HuH-7 (cell line): Measurements from ENCODE around the gene NADK.
"Not testable (repeated sequence)": the region's sequence is repeated elsewhere in the genome, so short reads cannot be mapped to it uniquely, and the experiment has no call there.

Source experiments
- DNase-seq: peaks from one replicate; pipeline ENCODE4 v3.0.0; 2011; ENCODE audit warnings: low spot score

Gene NADK

DNA sequence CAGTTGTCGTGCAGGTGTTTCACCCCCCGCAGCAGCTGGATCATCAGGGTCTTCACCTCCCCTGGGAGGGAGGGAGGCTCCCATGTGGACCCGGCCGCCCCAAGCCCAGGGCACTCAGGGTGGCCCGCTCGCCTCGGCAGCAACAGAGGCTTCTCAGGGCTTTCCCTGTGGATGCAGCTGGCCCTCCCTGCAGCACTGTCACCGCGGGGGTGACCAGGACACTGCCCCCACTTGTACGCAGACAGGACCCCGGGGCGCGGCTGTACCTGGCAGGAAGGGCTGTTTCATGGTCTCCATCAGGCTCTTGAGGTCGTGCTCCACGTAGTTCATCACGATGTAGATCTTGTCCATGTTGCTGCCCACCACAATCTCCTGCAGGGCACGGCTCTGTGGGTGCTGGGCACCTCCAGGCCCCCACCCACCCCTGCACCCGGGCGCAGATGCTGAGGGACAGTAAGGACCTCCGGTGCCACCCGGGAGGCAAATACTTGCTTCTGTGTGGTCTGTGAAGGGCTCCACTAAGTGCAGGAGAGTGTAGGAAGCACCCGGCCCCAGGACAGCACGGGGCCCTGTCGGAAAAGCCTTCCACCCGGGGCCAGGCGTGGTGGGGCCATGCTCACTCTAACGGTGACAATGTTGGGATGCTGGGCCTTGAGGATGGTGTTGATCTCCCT, 73.8 kb downstream of the NADK start:
- not testable (repeated sequence) for DNase-seq

DNA sequence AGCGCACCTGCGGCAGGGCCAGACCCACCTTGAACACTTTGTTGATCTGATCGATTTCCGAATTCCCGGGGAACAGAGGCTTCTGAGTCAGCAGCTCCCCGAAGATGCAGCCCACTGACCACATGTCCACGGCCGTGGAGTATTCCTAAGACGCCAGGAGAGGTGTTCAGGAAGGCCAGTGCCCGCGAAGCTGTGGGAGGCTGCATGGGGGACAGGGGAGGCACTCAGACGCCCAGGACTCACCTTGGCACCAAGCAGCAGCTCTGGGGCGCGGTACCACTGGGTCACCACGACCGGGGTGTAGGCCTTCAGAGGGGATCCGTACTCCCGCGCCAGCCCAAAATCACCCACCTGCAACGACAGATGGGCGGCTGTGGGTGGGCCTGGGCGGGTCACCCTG, 74.5 kb downstream of the NADK start:
- DNase-seq = peak; percentile 0

DNA sequence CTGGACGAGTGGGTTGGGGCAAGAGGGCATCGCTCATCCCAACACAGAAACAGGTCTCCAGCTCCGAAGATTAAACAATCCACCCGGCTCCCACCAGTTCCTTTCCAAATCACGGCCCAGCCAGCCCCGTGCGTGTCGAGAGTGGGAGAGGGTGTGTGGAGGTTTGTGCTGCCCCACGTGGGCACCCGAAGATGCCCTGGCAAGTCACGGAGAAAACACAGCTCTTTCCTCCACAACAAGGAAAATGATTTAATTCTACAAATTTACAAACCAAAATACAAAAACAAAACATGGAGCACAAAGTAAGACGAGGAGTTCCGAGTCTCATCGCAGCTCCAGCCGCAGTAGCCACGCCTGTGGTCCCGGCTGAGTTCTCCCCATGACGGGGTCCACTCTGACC, 75.8 kb downstream of the NADK start:
- DNase-seq = not testable (repeated sequence)
